SJCRH30 (cell line): ENCODE data around the gene NARF. TPM values are rescaled to one million over a fixed set of nuclear protein-coding genes. Genes with fewer than 3 reads are reported as not detected.

ENCODE experiments used
- DNase-seq, 2 experiments: peaks; one replicate each; pipeline ENCODE4 v3.0.0-alpha.2; 2015 to 2020
- H3K27ac ChIP-seq: fragments of 250-450 bp; sonication (Bioruptor Pico); 2 replicates; pipeline ENCODE4 v1.5.1; 2020; ENCODE audit warnings: mild to moderate bottlenecking, moderate library complexity
- H3K27me3 ChIP-seq: fragments of 250-450 bp; sonication (Bioruptor Pico); 2 replicates; pipeline ENCODE4 v1.5.1; 2020; ENCODE audit warnings: mild to moderate bottlenecking, moderate library complexity
- H3K36me3 ChIP-seq: fragments of 250-450 bp; sonication (Bioruptor Pico); 2 replicates; pipeline ENCODE4 v1.5.1; 2020; ENCODE audit warnings: mild to moderate bottlenecking, moderate library complexity
- H3K4me1 ChIP-seq: fragments of 250-450 bp; sonication (Bioruptor Pico); 2 replicates; pipeline ENCODE4 v1.5.1; 2020; ENCODE audit warnings: mild to moderate bottlenecking, moderate library complexity
- H3K4me3 ChIP-seq: fragments of 250-450 bp; sonication (Bioruptor Pico); 2 replicates; pipeline ENCODE4 v1.5.1; 2020; ENCODE audit warnings: mild to moderate bottlenecking, moderate library complexity
- H3K9me3 ChIP-seq: fragments of 250-450 bp; sonication (Bioruptor Pico); replicated peaks from 2 replicates; pipeline ENCODE4 v1.5.1; 2020; ENCODE audit warnings: mild to moderate bottlenecking, moderate library complexity
- total RNA-seq: library from RNA; depleted of rRNA; stranded (reverse); fragments of >200 nt; shearing (Covaris generic); gene quantifications from 2 replicates; pipeline ENCODE4 v1.2.3, GENCODE V29; 2014

The NARF gene
- total RNA-seq, 1 experiment from 2014 or later: 156 TPM

DNA sequence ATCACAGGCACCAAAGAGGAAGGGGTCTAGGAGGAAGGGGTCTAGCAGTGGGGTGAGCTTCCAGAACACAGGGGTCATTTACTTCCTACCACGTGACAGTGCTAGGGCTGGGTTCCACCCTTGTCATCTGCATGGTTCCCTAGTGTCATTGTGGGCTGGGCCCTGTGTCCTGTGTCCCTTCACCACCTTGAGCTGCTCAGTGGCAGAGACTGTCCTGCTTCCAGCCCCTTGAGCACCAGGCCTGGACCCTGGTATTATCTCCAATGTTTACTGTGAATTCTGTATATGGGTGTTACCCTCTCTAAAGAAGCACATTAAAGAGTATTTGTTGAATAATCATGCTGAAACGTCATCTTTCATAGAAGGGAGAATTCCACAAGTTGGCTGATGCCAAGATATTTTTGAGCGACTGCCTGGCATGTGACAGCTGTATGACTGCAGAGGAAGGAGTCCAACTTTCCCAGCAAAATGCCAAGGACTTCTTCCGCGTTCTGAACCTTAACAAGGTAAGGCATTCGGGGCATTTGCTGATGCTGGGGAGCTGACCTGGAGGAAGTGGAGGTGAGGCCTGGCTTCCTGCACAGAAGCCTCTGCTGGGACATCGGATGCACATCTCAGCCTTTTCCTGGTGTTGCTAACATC, 5.5 kb downstream of the NARF start:
- Histone ChIP-seq H3K36me3 (peaks cover 42% of the 10 kb centered on the region), H3K27me3 (no peaks in the 10 kb centered on the region)
- no peak for DNase-seq

DNA sequence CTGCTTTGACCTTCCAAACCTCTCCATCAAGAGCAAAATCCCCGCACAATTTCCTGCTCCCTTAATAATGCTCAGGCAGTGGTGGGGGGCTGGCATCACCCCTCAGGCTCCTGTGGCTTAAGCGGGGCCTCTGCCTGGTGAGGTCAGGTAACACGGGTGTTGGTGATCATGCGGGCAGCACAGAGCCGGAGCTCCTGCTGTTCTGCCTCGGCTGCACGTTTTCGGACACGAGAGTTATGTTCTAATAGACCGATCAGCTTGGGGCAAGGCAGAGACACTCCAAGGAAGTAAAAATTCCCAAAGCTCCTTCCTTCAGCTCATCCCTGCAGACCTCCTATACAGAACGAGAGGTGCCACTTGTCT, 6.0 kb downstream of the NARF start:
- Histone ChIP-seq H3K27ac (no peak overlapping the region), H3K4me3 (no peak overlapping the region), H3K4me1 (no peaks in the 10 kb centered on the region), H3K36me3 (peaks cover 47% of the 10 kb centered on the region), H3K27me3 (no peaks in the 10 kb centered on the region), H3K9me3 (no peaks in the 10 kb centered on the region)
- no peak for DNase-seq

More for the DNA sequence above, 5.5 kb downstream of the NARF start:
- H3K9me3 ChIP-seq: no peaks in the 10 kb centered on the region
- H3K4me1 ChIP-seq: no peaks in the 10 kb centered on the region
- H3K4me3 ChIP-seq: no peak overlapping the region
- no peak overlapping the region for H3K27ac ChIP-seq

DNA sequence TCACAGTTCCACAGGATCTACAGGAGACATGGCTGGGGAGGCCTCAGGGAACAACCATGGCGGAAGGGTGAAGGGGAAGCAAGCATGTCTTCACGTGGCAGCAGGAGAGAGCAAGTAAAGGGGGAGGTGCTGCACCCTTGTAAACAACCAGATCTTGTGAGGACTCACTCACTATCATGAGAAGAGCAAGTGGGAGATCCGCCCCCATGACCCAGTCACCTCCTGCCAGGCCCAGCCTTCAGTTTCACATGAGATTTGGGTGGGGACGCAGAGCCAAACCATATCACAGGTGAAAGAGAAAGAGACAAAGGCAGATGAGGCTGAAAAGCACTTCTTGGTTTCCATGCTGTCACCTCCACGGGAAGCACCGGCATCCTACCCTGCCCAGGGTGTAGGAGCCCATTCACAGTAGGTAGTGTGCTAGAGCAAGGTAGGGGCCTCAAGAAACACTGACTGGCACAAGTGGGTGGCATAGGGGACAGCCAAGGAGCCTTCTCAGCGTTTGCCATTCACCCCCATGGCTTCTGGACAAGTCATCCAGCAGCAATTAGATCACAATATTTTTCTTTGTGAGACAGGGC, 6.6 kb downstream of the NARF start:
- H3K36me3 ChIP-seq: peaks cover 53% of the 10 kb centered on the region
- H3K9me3 ChIP-seq: no peaks in the 10 kb centered on the region
- no peaks in the 10 kb centered on the region for H3K4me1 ChIP-seq
- H3K27me3 ChIP-seq: no peaks in the 10 kb centered on the region
- no peak for DNase-seq
- H3K4me3 ChIP-seq: no peak overlapping the region
- no peak overlapping the region for H3K27ac ChIP-seq

GRCh38 chr17:82468692-82469091, 10.2 kb downstream of the NARF start:
- Histone ChIP-seq H3K27ac (no peak overlapping the region), H3K36me3 (peaks cover 66% of the 10 kb centered on the region), H3K4me1 (no peaks in the 10 kb centered on the region), H3K9me3 (no peaks in the 10 kb centered on the region), H3K27me3 (no peaks in the 10 kb centered on the region), H3K4me3 (no peak overlapping the region)
- no peak for DNase-seq

- Histone ChIP-seq H3K36me3 (peaks cover 70% of the 10 kb centered on the region), H3K27ac (no peak overlapping the region), H3K9me3 (no peaks in the 10 kb centered on the region), H3K4me3 (no peak overlapping the region), H3K4me1 (no peaks in the 10 kb centered on the region), H3K27me3 (no peaks in the 10 kb centered on the region)
- no peak for DNase-seq
Observed at GRCh38 chr17:82470065-82470464, 11.5 kb downstream of the NARF start.

DNA sequence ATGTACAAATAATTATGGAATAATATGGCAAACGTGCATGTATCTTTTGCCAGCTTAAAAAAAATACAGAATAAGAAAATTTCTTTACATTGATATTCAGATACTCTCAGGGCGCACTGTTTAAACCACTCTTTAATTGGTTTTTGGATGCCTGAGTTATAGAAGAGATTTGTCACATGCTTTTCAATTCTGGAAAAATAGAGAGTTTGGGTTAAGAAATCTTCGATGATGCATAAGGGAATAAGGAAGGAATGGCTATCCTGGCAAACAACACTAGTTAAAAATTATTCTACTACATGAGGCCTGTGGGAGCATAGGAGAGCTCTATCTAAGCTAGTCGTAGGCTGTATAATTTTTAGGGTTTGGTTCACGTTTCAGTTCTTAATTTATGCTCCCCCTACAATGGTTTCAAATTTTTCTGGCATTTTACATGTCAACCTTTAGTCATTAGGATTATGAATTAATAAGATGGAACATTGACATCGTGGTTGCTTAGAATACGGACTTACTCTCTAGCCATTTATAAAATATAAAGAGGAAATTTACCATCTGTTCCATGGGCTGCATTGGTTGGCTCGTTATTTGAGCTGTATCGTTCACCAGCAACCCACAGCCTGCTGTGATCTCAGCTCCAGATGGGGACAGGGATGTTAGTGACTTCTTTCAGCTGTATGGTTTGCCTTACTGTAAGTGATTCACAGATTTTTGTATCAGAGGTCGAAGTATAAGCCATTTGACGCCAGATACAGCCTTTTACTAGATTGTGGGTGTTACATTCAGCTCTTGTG, 15.9 kb downstream of the NARF start:
- DNase-seq: no peak
- peaks cover 73% of the 10 kb centered on the region for H3K36me3 ChIP-seq
- H3K4me1 ChIP-seq: no peaks in the 10 kb centered on the region
- H3K27me3 ChIP-seq: no peaks in the 10 kb centered on the region
- H3K9me3 ChIP-seq: no peaks in the 10 kb centered on the region
- H3K4me3 ChIP-seq: no peak overlapping the region
- H3K27ac ChIP-seq: no peak overlapping the region

DNA sequence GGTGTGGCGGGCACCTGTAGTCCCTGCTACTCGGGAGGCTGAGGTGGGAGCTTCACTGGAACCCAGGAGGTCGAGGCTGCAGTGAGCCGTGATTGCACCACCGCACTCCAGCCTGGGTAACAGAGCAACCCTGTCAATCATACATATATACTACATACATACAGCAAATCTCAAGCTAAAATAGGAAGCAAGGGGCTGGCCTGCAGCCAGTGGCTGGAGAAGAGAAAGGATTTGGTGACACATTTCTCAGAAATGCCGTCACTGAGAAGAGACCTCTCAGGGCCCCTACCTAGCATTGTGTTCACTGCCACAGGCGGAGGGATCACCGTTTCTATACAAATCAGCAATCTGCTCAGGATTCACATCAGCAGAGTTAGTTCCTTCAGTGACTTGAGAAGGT, 16.9 kb downstream of the NARF start:
- Histone ChIP-seq H3K4me1 (no peaks in the 10 kb centered on the region), H3K9me3 (no peaks in the 10 kb centered on the region), H3K27me3 (no peaks in the 10 kb centered on the region), H3K4me3 (no peak overlapping the region), H3K36me3 (peaks cover 73% of the 10 kb centered on the region), H3K27ac (no peak overlapping the region)
- no peak for DNase-seq

GRCh38 chr17:82477934-82478333, 19.4 kb downstream of the NARF start:
- no peak for DNase-seq
- no peak overlapping the region for H3K27ac ChIP-seq
- H3K4me1 ChIP-seq: no peaks in the 10 kb centered on the region
- H3K36me3 ChIP-seq: peaks cover 69% of the 10 kb centered on the region
- H3K27me3 ChIP-seq: no peaks in the 10 kb centered on the region
- H3K9me3 ChIP-seq: no peaks in the 10 kb centered on the region
- no peak overlapping the region for H3K4me3 ChIP-seq

GRCh38 chr17:82479602-82480001, 21.1 kb downstream of the NARF start:
- Histone ChIP-seq H3K27ac (no peak overlapping the region), H3K36me3 (peaks cover 65% of the 10 kb centered on the region), H3K4me1 (no peaks in the 10 kb centered on the region), H3K4me3 (no peak overlapping the region), H3K27me3 (no peaks in the 10 kb centered on the region), H3K9me3 (no peaks in the 10 kb centered on the region)
- no peak for DNase-seq

GRCh38 chr17:82480318-82480717, 21.8 kb downstream of the NARF start:
- no peak for DNase-seq
- Histone ChIP-seq H3K27ac (no peak overlapping the region), H3K4me3 (no peak overlapping the region), H3K4me1 (no peaks in the 10 kb centered on the region), H3K36me3 (peaks cover 63% of the 10 kb centered on the region), H3K27me3 (no peaks in the 10 kb centered on the region), H3K9me3 (no peaks in the 10 kb centered on the region)

DNA sequence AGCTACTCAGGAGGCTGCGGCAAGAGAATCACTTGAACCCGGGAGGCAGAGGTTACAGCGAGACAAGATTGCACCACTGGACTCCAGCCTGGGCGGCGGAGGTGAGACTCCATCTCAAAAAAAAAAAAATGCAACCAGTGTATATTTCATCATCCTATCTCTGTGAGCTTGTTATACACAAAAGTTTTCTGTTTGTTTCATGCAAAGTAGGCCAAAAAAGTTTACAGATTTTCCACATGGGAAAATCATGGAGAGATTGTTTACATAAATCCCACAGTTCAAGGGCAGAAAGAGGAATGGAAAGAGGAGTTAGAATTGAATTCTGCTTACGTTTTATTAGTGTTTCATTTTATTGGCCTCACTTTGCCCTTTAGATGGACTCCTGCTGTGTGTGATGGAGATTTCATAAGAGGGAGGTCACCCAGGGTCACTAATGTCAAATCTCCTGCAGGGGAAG, 24.7 kb downstream of the NARF start:
- no peak for DNase-seq
- Histone ChIP-seq H3K4me1 (no peaks in the 10 kb centered on the region), H3K36me3 (peaks cover 60% of the 10 kb centered on the region), H3K4me3 (no peak overlapping the region), H3K27me3 (no peaks in the 10 kb centered on the region), H3K9me3 (no peaks in the 10 kb centered on the region), H3K27ac (no peak overlapping the region)

- H3K27me3 ChIP-seq: no peaks in the 10 kb centered on the region
- H3K27ac ChIP-seq: no peak overlapping the region
- H3K9me3 ChIP-seq: no peaks in the 10 kb centered on the region
- H3K4me1 ChIP-seq: no peaks in the 10 kb centered on the region
- H3K4me3 ChIP-seq: no peak overlapping the region
- no peak for DNase-seq
- peaks cover 58% of the 10 kb centered on the region for H3K36me3 ChIP-seq
Observed at GRCh38 chr17:82483836-82484235, 25.3 kb downstream of the NARF start.

- peaks cover 35% of the 10 kb centered on the region for H3K36me3 ChIP-seq
- H3K27me3 ChIP-seq: no peaks in the 10 kb centered on the region
- no peak for DNase-seq
- H3K27ac ChIP-seq: no peak overlapping the region
- H3K4me3 ChIP-seq: no peak overlapping the region
- no peaks in the 10 kb centered on the region for H3K9me3 ChIP-seq
- peaks cover 9% of the 10 kb centered on the region for H3K4me1 ChIP-seq
Observed at GRCh38 chr17:82486231-82487094, 27.9 kb downstream of the NARF start.

- Histone ChIP-seq H3K36me3 (peaks cover 32% of the 10 kb centered on the region; the same call in 1 of the 2 replicates), H3K27ac (no peak overlapping the region), H3K27me3 (no peaks in the 10 kb centered on the region), H3K4me1 (peaks cover 9% of the 10 kb centered on the region), H3K9me3 (no peaks in the 10 kb centered on the region), H3K4me3 (no peak overlapping the region)
- DNase-seq: no peak
Observed at GRCh38 chr17:82487910-82488309, 29.4 kb downstream of the NARF start.

DNA sequence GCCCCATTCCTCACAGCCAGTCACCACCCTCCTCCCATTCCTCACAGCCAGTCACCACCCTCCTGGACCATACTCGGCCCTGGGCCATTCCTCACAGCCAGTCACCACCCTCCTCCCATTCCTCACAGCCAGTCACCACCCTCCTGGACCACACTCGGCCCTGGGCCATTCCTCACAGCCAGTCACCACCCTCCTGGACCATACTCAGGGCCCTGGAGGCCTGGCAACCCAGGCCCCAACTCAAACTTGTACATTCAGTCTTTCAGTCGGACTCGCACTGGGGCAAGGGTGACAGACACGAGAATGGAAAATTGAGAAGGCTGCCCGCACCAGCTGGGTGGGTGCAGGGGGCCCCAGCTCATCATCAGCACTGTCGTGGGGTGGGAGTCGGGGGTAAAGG, 30.6 kb downstream of the NARF start:
- Histone ChIP-seq H3K9me3 (no peaks in the 10 kb centered on the region), H3K36me3 (peaks cover 26% of the 10 kb centered on the region; the same call in 1 of the 2 replicates), H3K4me1 (peaks cover 9% of the 10 kb centered on the region), H3K27ac (no peak overlapping the region), H3K27me3 (no peaks in the 10 kb centered on the region), H3K4me3 (no peak overlapping the region)
- no peak for DNase-seq
